Chondrocyte (in vitro differentiated cells): Measurements from ENCODE around the gene AMDHD2. TPM values are rescaled to one million over a fixed set of nuclear protein-coding genes. Genes with fewer than 3 reads are reported as not detected.

Experiments used
- DNase-seq: peaks from one replicate; pipeline ENCODE4 v3.0.0; 2021; ENCODE audit warnings: mixed read lengths, low spot score
- H3K27ac Mint-ChIP-seq: one replicate; pipeline ENCODE4 v1.8.0; 2021; ENCODE audit warnings: mild to moderate bottlenecking, moderate library complexity, mixed read lengths; ENCODE audit not compliant: unreplicated experiment
- H3K27me3 Mint-ChIP-seq: 2 replicates; pipeline ENCODE4 v1.8.0; 2021; ENCODE audit warnings: low read depth, mixed read lengths
- H3K36me3 Mint-ChIP-seq: 2 replicates; pipeline ENCODE4 v1.8.0; 2021; ENCODE audit warnings: low read depth, mixed read lengths
- H3K4me1 Mint-ChIP-seq: 2 replicates; pipeline ENCODE4 v1.8.0; 2021; ENCODE audit warnings: low read depth, mild to moderate bottlenecking, mixed read lengths
- H3K4me3 Mint-ChIP-seq: one replicate; pipeline ENCODE4 v1.8.0; 2021; ENCODE audit warnings: mild to moderate bottlenecking, moderate library complexity, mixed read lengths; ENCODE audit not compliant: unreplicated experiment
- H3K9me3 Mint-ChIP-seq: 2 replicates; pipeline ENCODE4 v1.8.0; 2021; ENCODE audit warnings: low read depth, mixed read lengths
- CTCF ChIP-seq: fragments of 200-600 bp; sonication (generic); IDR thresholded peaks from 2 replicates; pipeline ENCODE4 v1.5.0; 2021; ENCODE audit warnings: antibody characterized with exemption, mild to moderate bottlenecking, moderate library complexity
- total RNA-seq: library from RNA; stranded (reverse); gene quantifications from 3 replicates; pipeline ENCODE4 v1.2.1, GENCODE V29; 2021

Gene AMDHD2
- total RNA-seq, 1 donor from 2014 or later: 37.0 TPM

GRCh38 chr16:2526135-2526534, 6.0 kb downstream of the AMDHD2 start:
- no peak for TF ChIP-seq CTCF
- no peaks in the 10 kb centered on the region for H3K9me3 Mint-ChIP-seq
- H3K27me3 Mint-ChIP-seq: no peaks in the 10 kb centered on the region
- peaks cover 7% of the 10 kb centered on the region for H3K4me1 Mint-ChIP-seq
- no peak overlapping the region for H3K4me3 Mint-ChIP-seq
- peaks cover 6% of the 10 kb centered on the region for H3K36me3 Mint-ChIP-seq
- H3K27ac Mint-ChIP-seq: no peak overlapping the region
- DNase-seq: no peak

GRCh38 chr16:2527071-2527783, 7.1 kb downstream of the AMDHD2 start:
- peaks cover 6% of the 10 kb centered on the region for H3K36me3 Mint-ChIP-seq
- no peaks in the 10 kb centered on the region for H3K27me3 Mint-ChIP-seq
- no peak for TF ChIP-seq CTCF
- no peak for DNase-seq
- no peak overlapping the region for H3K27ac Mint-ChIP-seq
- no peak overlapping the region for H3K4me3 Mint-ChIP-seq
- H3K9me3 Mint-ChIP-seq: no peaks in the 10 kb centered on the region
- H3K4me1 Mint-ChIP-seq: peaks cover 8% of the 10 kb centered on the region

GRCh38 chr16:2527784-2528100, 7.6 kb downstream of the AMDHD2 start:
- Mint-ChIP-seq H3K4me3 (no peak overlapping the region), H3K27ac (no peak overlapping the region), H3K27me3 (no peaks in the 10 kb centered on the region), H3K4me1 (peaks cover 12% of the 10 kb centered on the region), H3K9me3 (no peaks in the 10 kb centered on the region), H3K36me3 (peaks cover 6% of the 10 kb centered on the region)
- TF ChIP-seq CTCF: no peak
- no peak for DNase-seq

GRCh38 chr16:2528161-2529060, 8.2 kb downstream of the AMDHD2 start:
- H3K27me3 Mint-ChIP-seq: no peaks in the 10 kb centered on the region
- no peaks in the 10 kb centered on the region for H3K9me3 Mint-ChIP-seq
- H3K4me1 Mint-ChIP-seq: peaks cover 15% of the 10 kb centered on the region
- peak; percentile 84 for DNase-seq
- TF ChIP-seq CTCF: no peak
- no peak overlapping the region for H3K27ac Mint-ChIP-seq
- H3K4me3 Mint-ChIP-seq: no peak overlapping the region
- peaks cover 6% of the 10 kb centered on the region for H3K36me3 Mint-ChIP-seq

GRCh38 chr16:2529061-2529931, 9.1 kb downstream of the AMDHD2 start:
- Mint-ChIP-seq H3K4me3 (no peak overlapping the region), H3K27me3 (no peaks in the 10 kb centered on the region), H3K9me3 (no peaks in the 10 kb centered on the region), H3K27ac (no peak overlapping the region), H3K4me1 (peaks cover 15% of the 10 kb centered on the region), H3K36me3 (peaks cover 2% of the 10 kb centered on the region)
- DNase-seq: no peak
- TF ChIP-seq CTCF: peak; percentile 19
